Gastroesophageal sphincter (tissue), 4 donors: Measurements from ENCODE around the gene FABP2. TPM values are rescaled to one million over a fixed set of nuclear protein-coding genes. Genes with fewer than 3 reads are reported as not detected.
"Not testable (repeated sequence)": the region's sequence is repeated elsewhere in the genome, so short reads cannot be mapped to it uniquely, and the experiment has no call there.

Experiments
- ATAC-seq: fragments of 150-250 bp; one replicate; pipeline ENCODE4 v1.9.1; 2016; ENCODE audit warnings: mild to moderate bottlenecking, moderate library complexity
- H3K27ac ChIP-seq, 4 donors: fragments of 200-600 bp; sonication (generic) in 3 of 4; 1 replicate in 3 of 4; 2 replicates in 1 of 4; pipeline ENCODE4 v1.5.1; 2016 to 2019
- H3K27me3 ChIP-seq: fragments of 200-600 bp; sonication (generic); one replicate; pipeline ENCODE4 v1.5.1; 2019
- H3K36me3 ChIP-seq, 2 donors: fragments of 200-600 bp; sonication (generic); one replicate each; pipeline ENCODE4 v1.5.1; 2019; ENCODE audit warnings: control low read depth in 1 of 2
- H3K4me1 ChIP-seq, 3 donors: fragments of 200-600 bp; sonication (generic); 1 replicate in 2 of 3; 2 replicates in 1 of 3; pipeline ENCODE4 v1.5.1; 2016 to 2019; ENCODE audit warnings: control low read depth in 2 of 3
- H3K4me3 ChIP-seq, 2 donors: fragments of 200-600 bp; sonication (generic); one replicate each; pipeline ENCODE4 v1.5.1; 2019; ENCODE audit warnings: mild to moderate bottlenecking in 1 of 2, moderate library complexity in 1 of 2
- H3K9me3 ChIP-seq, 3 donors: fragments of 200-600 bp; sonication (generic); one replicate each; pipeline ENCODE4 v1.5.1; 2017 to 2019; ENCODE audit warnings: control low read depth in 2 of 3
- EP300 ChIP-seq: sonication (generic); formaldehyde crosslinking; IDR thresholded peaks from one replicate; pipeline ENCODE4 v1.6.1; 2017; ENCODE audit warnings: antibody characterized with exemption, mild to moderate bottlenecking
- POLR2A ChIP-seq, 2 donors: fragments of 450-650 bp; IDR thresholded peaks; one replicate each; pipeline ENCODE4 v1.6.1; 2017; ENCODE audit warnings: antibody characterized with exemption in 2 of 2, mild to moderate bottlenecking in 2 of 2, moderate library complexity in 1 of 2
- POLR2AphosphoS5 ChIP-seq: sonication (generic); formaldehyde crosslinking; IDR thresholded peaks from one replicate; pipeline ENCODE4 v1.6.1; 2017; ENCODE audit warnings: antibody characterized with exemption
- WGBS, 2 donors: methylation state at CpG; one replicate each; pipeline ENCODE4 v1.1.5; 2018; ENCODE audit warnings: low coverage in 1 of 2; 5-methylcytosine and 5-hydroxymethylcytosine counted together
- total RNA-seq, 4 donors: library from RNA; depleted of rRNA; stranded (reverse); fragments of >200 nt; gene quantifications; one replicate each; pipeline ENCODE4 v1.1.0, GENCODE V29; 2016
- TF ChIP-seq, protein P1 (sequence below), 4 experiments: fragments of 200-600 bp in 2 of 4; fragments of 450-650 bp in 2 of 4; sonication (generic) in 1 of 4; IDR thresholded peaks; one replicate each; pipeline ENCODE4 v1.5.1; 2017 to 2019; ENCODE audit warnings: antibody characterized with exemption in 4 of 4, mild to moderate bottlenecking in 2 of 4, moderate library complexity in 2 of 4

The FABP2 gene
- not detected for total RNA-seq

GRCh38 chr4:119321921-119322687, at the start of gene FABP2:
Gene FABP2 (minus strand): TSS chr4:119322138. CDS start chr4:119322102, 36 bp downstream.
- Histone ChIP-seq H3K4me1 (no peaks in the 10 kb centered on the region), H3K27me3 (no peaks in the 10 kb centered on the region), H3K9me3 (no peaks in the 10 kb centered on the region), H3K27ac (no peak within 1 kb of the TSS), H3K4me3 (no peak within 1 kb of the TSS), H3K36me3 (no peaks in the 10 kb centered on the region)
- ATAC-seq = no peak
- WGBS, 2 donors = 79 to 85% methylated on average over 6 of the region's 6 CpGs
- TF ChIP-seq POLR2A (IDR thresholded peaks at IDR 0.05) (no peak), POLR2AphosphoS5 (no peak), EP300 (no peak)
- TF ChIP-seq, protein P1, sequence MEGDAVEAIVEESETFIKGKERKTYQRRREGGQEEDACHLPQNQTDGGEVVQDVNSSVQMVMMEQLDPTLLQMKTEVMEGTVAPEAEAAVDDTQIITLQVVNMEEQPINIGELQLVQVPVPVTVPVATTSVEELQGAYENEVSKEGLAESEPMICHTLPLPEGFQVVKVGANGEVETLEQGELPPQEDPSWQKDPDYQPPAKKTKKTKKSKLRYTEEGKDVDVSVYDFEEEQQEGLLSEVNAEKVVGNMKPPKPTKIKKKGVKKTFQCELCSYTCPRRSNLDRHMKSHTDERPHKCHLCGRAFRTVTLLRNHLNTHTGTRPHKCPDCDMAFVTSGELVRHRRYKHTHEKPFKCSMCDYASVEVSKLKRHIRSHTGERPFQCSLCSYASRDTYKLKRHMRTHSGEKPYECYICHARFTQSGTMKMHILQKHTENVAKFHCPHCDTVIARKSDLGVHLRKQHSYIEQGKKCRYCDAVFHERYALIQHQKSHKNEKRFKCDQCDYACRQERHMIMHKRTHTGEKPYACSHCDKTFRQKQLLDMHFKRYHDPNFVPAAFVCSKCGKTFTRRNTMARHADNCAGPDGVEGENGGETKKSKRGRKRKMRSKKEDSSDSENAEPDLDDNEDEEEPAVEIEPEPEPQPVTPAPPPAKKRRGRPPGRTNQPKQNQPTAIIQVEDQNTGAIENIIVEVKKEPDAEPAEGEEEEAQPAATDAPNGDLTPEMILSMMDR (IDR thresholded peaks at IDR 0.05) = no peak

DNA sequence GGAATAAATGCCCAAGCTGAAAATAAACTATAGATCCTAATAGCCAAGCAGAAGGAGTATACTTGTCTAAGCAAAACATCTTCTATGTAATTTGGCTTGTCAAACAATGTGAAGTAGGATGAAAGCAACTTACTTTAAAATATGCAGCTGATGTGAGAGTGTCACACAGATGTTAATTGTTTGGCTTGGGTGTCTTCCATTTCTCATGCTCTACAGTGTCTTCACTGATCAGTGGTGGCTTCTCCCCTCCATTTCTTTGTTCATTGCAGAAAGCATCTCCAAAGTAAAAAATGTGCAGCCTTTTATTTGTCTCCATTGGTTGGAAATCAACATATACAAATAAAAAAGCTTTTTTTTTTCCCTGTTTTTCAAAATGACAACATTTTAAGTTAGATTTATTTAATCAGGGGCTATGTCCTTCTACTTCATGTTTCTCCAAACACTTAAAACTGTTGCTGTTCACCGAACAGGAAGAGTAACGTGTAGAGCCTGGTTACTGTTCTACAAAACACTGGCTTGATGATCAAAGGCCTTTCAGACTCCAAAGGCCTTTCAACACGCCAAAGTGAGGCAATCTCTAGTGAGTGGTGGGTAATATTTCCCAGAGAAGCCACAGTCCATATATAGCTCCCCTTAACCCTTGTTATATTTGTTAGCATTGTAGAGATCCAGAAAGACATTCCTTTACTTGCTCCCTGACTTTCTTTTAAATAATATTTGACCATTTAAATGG, 49.2 kb upstream of the FABP2 start:
- not testable (repeated sequence) for H3K4me1 ChIP-seq, H3K27ac ChIP-seq, H3K36me3 ChIP-seq, H3K4me3 ChIP-seq, ATAC-seq, H3K27me3 ChIP-seq, H3K9me3 ChIP-seq
- WGBS, 2 donors = 80% methylated on average over 1 of the region's 3 CpGs; no CpG with 5 or more reads in 1 of the 2 donors

GRCh38 chr4:119370392-119370791, 48.5 kb upstream of the FABP2 start:
- H3K9me3 ChIP-seq, H3K27me3 ChIP-seq, H3K27ac ChIP-seq, H3K4me1 ChIP-seq, H3K4me3 ChIP-seq, H3K36me3 ChIP-seq: not testable (repeated sequence)
- ATAC-seq = peak; percentile 43
- 27 to 37% methylated on average over 2 to 5 of the region's 5 CpGs for WGBS, 2 donors

GRCh38 chr4:119366802-119367201, 44.9 kb upstream of the FABP2 start:
- not testable (repeated sequence) for H3K4me1 ChIP-seq, ATAC-seq, H3K27ac ChIP-seq, H3K4me3 ChIP-seq, H3K27me3 ChIP-seq, H3K9me3 ChIP-seq, H3K36me3 ChIP-seq
- 59 to 61% methylated on average over 7 of the region's 7 CpGs for WGBS, 2 donors

- not testable (repeated sequence) for H3K4me1 ChIP-seq, ATAC-seq, H3K4me3 ChIP-seq, H3K36me3 ChIP-seq, H3K9me3 ChIP-seq, H3K27ac ChIP-seq, H3K27me3 ChIP-seq
- 100% methylated on average over 1 of the region's 1 CpG for WGBS, 2 donors
Observed at GRCh38 chr4:119364203-119364602, 42.3 kb upstream of the FABP2 start.

DNA sequence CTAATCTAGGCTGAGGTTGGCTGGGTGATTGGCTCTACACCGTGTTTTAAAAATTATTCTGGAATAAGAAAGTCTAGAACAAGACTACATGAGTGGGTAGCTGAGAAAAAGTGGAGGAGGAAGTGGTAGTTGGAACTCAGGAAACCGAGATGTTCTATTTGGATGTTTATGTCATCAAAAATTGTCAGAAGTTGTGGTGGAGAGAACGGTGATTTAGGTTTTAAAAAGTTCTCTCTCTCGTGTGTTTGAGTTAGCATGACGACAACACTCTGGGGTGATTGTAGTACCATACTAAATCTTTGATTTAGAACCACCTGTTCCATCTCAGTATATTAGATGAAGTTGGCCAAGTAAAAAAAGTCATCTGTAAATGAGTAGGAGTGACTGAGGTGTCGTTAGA, 41.4 kb upstream of the FABP2 start:
- not testable (repeated sequence) for H3K27me3 ChIP-seq, H3K4me1 ChIP-seq, H3K9me3 ChIP-seq, ATAC-seq, H3K4me3 ChIP-seq, H3K27ac ChIP-seq, H3K36me3 ChIP-seq
- WGBS, 2 donors = 70 to 71% methylated on average over 5 to 6 of the region's 6 CpGs

DNA sequence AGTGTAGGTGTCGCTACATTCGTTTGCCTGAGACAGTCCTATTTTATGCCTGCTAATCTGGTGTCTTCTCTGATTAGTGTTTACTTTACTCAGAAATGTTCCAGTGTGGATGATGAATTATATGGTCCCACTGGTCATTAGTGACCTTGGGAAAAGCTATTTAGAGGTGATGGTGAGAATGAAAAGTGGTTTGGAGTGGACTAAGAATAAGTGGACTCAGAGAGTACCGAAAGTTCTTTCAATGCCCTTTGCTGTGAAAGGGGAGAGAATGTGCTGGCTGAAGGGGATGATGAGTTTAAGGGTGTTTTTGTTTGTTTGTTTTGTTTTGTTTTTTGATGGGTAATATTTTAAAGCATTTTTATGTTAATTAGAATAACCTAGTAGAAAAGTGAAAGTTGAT, 40.5 kb upstream of the FABP2 start:
- ATAC-seq = not testable (repeated sequence)
- WGBS, 2 donors = 85 to 93% methylated on average over 3 of the region's 3 CpGs

DNA sequence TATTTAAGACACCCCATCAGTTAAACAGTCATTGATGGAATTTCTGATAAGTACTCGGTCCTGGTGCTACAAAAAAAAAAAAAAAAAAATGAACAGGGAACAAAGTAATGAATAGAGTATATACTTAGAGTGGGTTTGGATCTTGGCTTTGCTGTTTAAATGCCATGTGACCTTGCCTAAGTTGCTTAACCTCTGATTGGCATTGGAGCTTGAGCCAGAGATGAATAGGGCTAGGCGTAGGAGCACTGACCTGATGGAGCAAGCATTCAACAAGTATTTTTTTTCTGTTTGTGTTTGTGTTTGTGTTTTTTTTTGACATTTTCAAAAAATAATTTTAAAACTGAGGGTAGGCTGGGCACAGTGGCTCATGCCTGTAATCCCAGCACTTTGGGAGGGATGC, 37.9 kb upstream of the FABP2 start:
- ATAC-seq, H3K4me1 ChIP-seq, H3K27me3 ChIP-seq, H3K9me3 ChIP-seq, H3K27ac ChIP-seq, H3K36me3 ChIP-seq, H3K4me3 ChIP-seq: not testable (repeated sequence)
- 73 to 100% methylated on average over 1 to 2 of the region's 2 CpGs for WGBS, 2 donors

More for the DNA sequence above, 40.5 kb upstream of the FABP2 start:
- not testable (repeated sequence) for H3K4me1 ChIP-seq, H3K36me3 ChIP-seq, H3K27me3 ChIP-seq, H3K27ac ChIP-seq, H3K9me3 ChIP-seq, H3K4me3 ChIP-seq

DNA sequence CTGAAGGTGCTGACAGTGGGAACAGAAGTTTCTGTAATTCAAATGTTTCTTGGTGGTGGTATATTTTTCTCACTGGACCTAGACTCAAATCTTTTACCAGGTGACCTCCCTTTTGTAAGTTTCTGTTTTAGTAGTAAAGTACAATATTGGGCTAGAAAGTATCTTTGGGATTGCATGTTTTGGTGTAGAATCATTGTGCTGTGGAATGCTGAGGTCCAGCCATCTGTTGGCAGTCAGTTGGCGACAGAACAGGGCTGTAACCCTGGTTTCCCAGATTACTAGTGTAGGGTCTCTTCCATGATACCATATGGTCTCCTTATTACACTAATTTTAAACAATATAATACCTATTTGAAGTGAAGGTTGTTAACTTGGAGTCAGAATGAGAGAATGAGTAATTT, 34.9 kb upstream of the FABP2 start:
- H3K27ac ChIP-seq, H3K36me3 ChIP-seq, H3K4me3 ChIP-seq, H3K4me1 ChIP-seq, H3K9me3 ChIP-seq, ATAC-seq, H3K27me3 ChIP-seq: not testable (repeated sequence)
- 91% methylated on average over 1 of the region's 1 CpG; no CpG with 5 or more reads in 1 of the 2 donors for WGBS, 2 donors

GRCh38 chr4:119356041-119356440, 34.1 kb upstream of the FABP2 start:
- H3K27me3 ChIP-seq, ATAC-seq, H3K9me3 ChIP-seq, H3K36me3 ChIP-seq, H3K4me3 ChIP-seq, H3K27ac ChIP-seq, H3K4me1 ChIP-seq: not testable (repeated sequence)
- WGBS, 2 donors = 30% methylated on average over 1 of the region's 1 CpG; no CpG with 5 or more reads in 1 of the 2 donors

- H3K36me3 ChIP-seq, H3K4me3 ChIP-seq, ATAC-seq, H3K27me3 ChIP-seq, H3K4me1 ChIP-seq, H3K27ac ChIP-seq, H3K9me3 ChIP-seq: not testable (repeated sequence)
- WGBS, 2 donors = 88 to 100% methylated on average over 1 of the region's 3 CpGs
Observed at GRCh38 chr4:119353364-119353763, 31.4 kb upstream of the FABP2 start.

DNA sequence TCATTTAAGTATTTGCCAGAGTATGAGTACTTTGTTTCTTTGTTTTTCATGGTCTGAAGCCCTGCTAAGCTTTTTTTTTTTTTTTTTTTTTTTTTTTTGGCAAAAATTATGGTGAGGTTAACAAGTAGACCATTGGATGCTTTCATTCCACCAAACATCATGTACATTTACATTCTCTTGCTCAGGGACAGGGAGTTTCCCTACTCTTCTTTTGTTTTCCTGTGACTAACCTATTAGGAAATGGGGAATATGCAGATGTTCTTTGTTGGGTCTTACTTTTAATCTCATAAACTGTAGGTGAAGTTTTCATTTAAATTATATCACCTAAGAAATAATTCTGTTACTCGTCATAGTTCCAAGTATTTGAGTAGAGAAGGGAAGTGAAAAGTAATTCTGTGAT, 26.2 kb upstream of the FABP2 start:
- H3K9me3 ChIP-seq, ATAC-seq, H3K27me3 ChIP-seq, H3K27ac ChIP-seq, H3K36me3 ChIP-seq, H3K4me1 ChIP-seq, H3K4me3 ChIP-seq: not testable (repeated sequence)
- 100% methylated on average over 1 of the region's 1 CpG; no CpG with 5 or more reads in 1 of the 2 donors for WGBS, 2 donors
